ENCODE data around the gene C4orf51.

Gene C4orf51

DNA sequence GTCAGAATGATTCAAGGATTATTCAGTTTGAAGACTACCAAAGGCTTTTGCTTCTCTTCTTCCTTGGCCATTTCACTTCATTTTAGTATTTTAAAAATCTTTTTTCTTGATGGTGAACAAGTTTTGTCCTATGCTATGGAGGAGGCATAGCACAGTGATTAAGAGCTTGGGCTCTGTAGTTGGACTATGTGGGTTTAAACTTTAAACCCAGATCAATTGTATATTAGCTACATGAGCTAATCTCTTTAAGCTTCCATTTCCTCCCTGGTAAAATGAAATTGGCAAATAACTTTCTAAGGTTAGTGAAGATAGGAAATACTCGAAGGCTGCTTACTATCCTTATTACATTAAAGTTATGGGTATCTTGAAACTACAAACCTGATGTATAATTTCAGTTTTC lies 23.8 kb upstream of the C4orf51 start:
- H3K9me3 ChIP-seq (ENCODE audit: insufficient read depth, low read depth, low read length) = no peaks in the 10 kb centered on the region
- H3K4me3 ChIP-seq (ENCODE audit: low read length, poor library complexity, severe bottlenecking) = no peak overlapping the region
- no peak overlapping the region for H3K4me2 ChIP-seq (ENCODE audit: low read depth, low read length, poor library complexity, severe bottlenecking)
- no peaks in the 10 kb centered on the region for H4K20me1 ChIP-seq (ENCODE audit: insufficient read depth, low read length, poor library complexity, severe bottlenecking)
- no peak overlapping the region for H3K9ac ChIP-seq (ENCODE audit: low read depth, low read length, poor library complexity, severe bottlenecking)
- TF ChIP-seq, protein P1, sequence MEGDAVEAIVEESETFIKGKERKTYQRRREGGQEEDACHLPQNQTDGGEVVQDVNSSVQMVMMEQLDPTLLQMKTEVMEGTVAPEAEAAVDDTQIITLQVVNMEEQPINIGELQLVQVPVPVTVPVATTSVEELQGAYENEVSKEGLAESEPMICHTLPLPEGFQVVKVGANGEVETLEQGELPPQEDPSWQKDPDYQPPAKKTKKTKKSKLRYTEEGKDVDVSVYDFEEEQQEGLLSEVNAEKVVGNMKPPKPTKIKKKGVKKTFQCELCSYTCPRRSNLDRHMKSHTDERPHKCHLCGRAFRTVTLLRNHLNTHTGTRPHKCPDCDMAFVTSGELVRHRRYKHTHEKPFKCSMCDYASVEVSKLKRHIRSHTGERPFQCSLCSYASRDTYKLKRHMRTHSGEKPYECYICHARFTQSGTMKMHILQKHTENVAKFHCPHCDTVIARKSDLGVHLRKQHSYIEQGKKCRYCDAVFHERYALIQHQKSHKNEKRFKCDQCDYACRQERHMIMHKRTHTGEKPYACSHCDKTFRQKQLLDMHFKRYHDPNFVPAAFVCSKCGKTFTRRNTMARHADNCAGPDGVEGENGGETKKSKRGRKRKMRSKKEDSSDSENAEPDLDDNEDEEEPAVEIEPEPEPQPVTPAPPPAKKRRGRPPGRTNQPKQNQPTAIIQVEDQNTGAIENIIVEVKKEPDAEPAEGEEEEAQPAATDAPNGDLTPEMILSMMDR (conservative IDR thresholded peaks at IDR 0.05; ENCODE audit: low read length) = no peak
- no peak for TF ChIP-seq EZH2phosphoT487 (IDR thresholded peaks at IDR 0.05; ENCODE audit: borderline replicate concordance)
- no peaks in the 10 kb centered on the region for H3K9me2 ChIP-seq (replicated peaks; ENCODE audit: low read depth, low read length)
- H3K27me3 ChIP-seq (ENCODE audit: insufficient read depth, low read length, poor library complexity, severe bottlenecking) = no peaks in the 10 kb centered on the region
- no peaks in the 10 kb centered on the region for H3K4me1 ChIP-seq (ENCODE audit: insufficient read depth, low read length, poor library complexity, severe bottlenecking)
- peaks cover 8% of the 10 kb centered on the region for H3K36me3 ChIP-seq (ENCODE audit: insufficient read depth, low read length)
- H3F3A ChIP-seq (ENCODE audit: low read depth) = no peaks in the 10 kb centered on the region
- no peak overlapping the region for H2AFZ ChIP-seq (ENCODE audit: low read length)
- no peaks in the 10 kb centered on the region for H3K79me2 ChIP-seq (ENCODE audit: insufficient read depth, low read length)

DNA sequence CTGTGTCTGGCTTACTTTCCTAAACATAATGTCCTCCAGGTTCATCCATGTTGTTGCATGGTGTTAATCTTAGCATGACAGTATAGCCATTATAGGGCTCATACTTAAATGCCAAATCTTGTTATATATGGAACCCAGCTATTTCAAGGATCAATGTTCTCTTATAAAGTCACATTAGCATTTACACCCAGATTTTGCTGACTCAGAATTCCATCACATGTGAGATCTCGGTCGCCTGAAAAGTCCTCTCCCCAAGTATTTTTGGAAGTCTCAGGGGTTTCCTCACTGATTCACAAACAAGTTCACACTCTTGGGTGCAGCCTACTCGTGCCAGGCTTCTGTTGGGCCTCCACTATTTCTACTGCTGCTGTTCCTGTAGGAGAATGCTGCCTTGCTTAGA lies 19.9 kb upstream of the C4orf51 start:
- H3F3A ChIP-seq (ENCODE audit: low read depth) = no peaks in the 10 kb centered on the region
- no peak overlapping the region for H2AFZ ChIP-seq (ENCODE audit: low read length)
- no peaks in the 10 kb centered on the region for H3K79me2 ChIP-seq (ENCODE audit: insufficient read depth, low read length)
- H3K4me3 ChIP-seq (ENCODE audit: low read length, poor library complexity, severe bottlenecking) = no peak overlapping the region
- no peaks in the 10 kb centered on the region for H4K20me1 ChIP-seq (ENCODE audit: insufficient read depth, low read length, poor library complexity, severe bottlenecking)
- TF ChIP-seq, protein P1 (conservative IDR thresholded peaks at IDR 0.05; ENCODE audit: low read length) = no peak
- TF ChIP-seq EZH2phosphoT487 (IDR thresholded peaks at IDR 0.05; ENCODE audit: borderline replicate concordance) = no peak
- H3K36me3 ChIP-seq (ENCODE audit: insufficient read depth, low read length) = peaks cover 6% of the 10 kb centered on the region
- H3K27me3 ChIP-seq (ENCODE audit: insufficient read depth, low read length, poor library complexity, severe bottlenecking) = no peaks in the 10 kb centered on the region
- H3K9me3 ChIP-seq (ENCODE audit: insufficient read depth, low read depth, low read length) = no peaks in the 10 kb centered on the region
- H3K4me2 ChIP-seq (ENCODE audit: low read depth, low read length, poor library complexity, severe bottlenecking) = no peak overlapping the region
- no peaks in the 10 kb centered on the region for H3K9me2 ChIP-seq (replicated peaks; ENCODE audit: low read depth, low read length)
- H3K9ac ChIP-seq (ENCODE audit: low read depth, low read length, poor library complexity, severe bottlenecking) = no peak overlapping the region
- H3K4me1 ChIP-seq (ENCODE audit: insufficient read depth, low read length, poor library complexity, severe bottlenecking) = no peaks in the 10 kb centered on the region

DNA sequence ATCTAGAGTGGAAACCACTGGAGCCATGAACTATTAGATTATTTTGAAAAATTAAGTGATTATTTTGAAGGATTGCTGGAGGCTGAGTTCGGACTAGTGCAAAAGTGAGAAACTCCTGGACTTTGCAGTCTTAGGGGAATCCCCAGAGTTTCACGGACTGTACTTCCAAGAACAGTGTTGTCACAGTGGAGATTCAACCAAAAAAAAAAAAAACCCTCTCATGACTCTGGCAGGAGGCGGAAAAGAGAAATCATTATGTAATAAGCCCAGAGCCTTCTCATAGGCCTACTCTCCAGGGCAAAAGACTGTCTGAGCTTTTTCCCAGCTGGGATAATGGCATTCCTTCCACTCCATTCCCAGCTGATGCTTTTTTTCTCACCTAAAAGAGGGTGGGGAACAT lies 16.8 kb upstream of the C4orf51 start:
- no peaks in the 10 kb centered on the region for H3K9me2 ChIP-seq (replicated peaks; ENCODE audit: low read depth, low read length)
- H3K4me1 ChIP-seq (ENCODE audit: insufficient read depth, low read length, poor library complexity, severe bottlenecking) = no peaks in the 10 kb centered on the region
- no peaks in the 10 kb centered on the region for H3K9me3 ChIP-seq (ENCODE audit: insufficient read depth, low read depth, low read length)
- H3K27me3 ChIP-seq (ENCODE audit: insufficient read depth, low read length, poor library complexity, severe bottlenecking) = no peaks in the 10 kb centered on the region
- no peaks in the 10 kb centered on the region for H3K79me2 ChIP-seq (ENCODE audit: insufficient read depth, low read length)
- no peak overlapping the region for H3K4me2 ChIP-seq (ENCODE audit: low read depth, low read length, poor library complexity, severe bottlenecking)
- H3K36me3 ChIP-seq (ENCODE audit: insufficient read depth, low read length) = no peaks in the 10 kb centered on the region
- no peak overlapping the region for H3K9ac ChIP-seq (ENCODE audit: low read depth, low read length, poor library complexity, severe bottlenecking)
- TF ChIP-seq, protein P1 (conservative IDR thresholded peaks at IDR 0.05; ENCODE audit: low read length) = no peak
- no peak for TF ChIP-seq EZH2phosphoT487 (IDR thresholded peaks at IDR 0.05; ENCODE audit: borderline replicate concordance)
- no peaks in the 10 kb centered on the region for H3F3A ChIP-seq (ENCODE audit: low read depth)
- no peak overlapping the region for H3K4me3 ChIP-seq (ENCODE audit: low read length, poor library complexity, severe bottlenecking)
- no peaks in the 10 kb centered on the region for H4K20me1 ChIP-seq (ENCODE audit: insufficient read depth, low read length, poor library complexity, severe bottlenecking)
- no peak overlapping the region for H2AFZ ChIP-seq (ENCODE audit: low read length)
